GM06990 (cell line): ENCODE results near the gene MPP3.
A peak's percentile ranks its signal among the peaks of the same experiment; 100 is the strongest.

Experiments used
- DNase-seq: peaks from one replicate; pipeline ENCODE4 v3.0.0-alpha.2; 2011; ENCODE audit not compliant: insufficient read length; ENCODE audit errors: extremely low read depth
- H3K27me3 ChIP-seq: replicated peaks from 2 replicates; pipeline ENCODE4 v1.6.0; 2011; ENCODE audit warnings: low read length; ENCODE audit not compliant: control insufficient read depth, insufficient read depth
- H3K36me3 ChIP-seq: 2 replicates; pipeline ENCODE4 v1.5.1; 2011; ENCODE audit warnings: low read length; ENCODE audit not compliant: control insufficient read depth, insufficient read depth
- H3K4me3 ChIP-seq: replicated peaks from 2 replicates; pipeline ENCODE4 v1.5.1; 2011; ENCODE audit warnings: low read depth, mild to moderate bottlenecking, control low read depth, low read length
- CTCF ChIP-seq: IDR thresholded peaks from 2 replicates; pipeline ENCODE4 v1.5.1; 2011; ENCODE audit warnings: low read length, control low read depth, mild to moderate bottlenecking, inconsistent platforms; ENCODE audit not compliant: insufficient read depth, poor library complexity, severe bottlenecking

The MPP3 gene

GRCh38 chr17:43832976-43833829, at the start of gene MPP3:
Gene MPP3 (minus strand): TSS chr17:43833146. CDS start chr17:43831906, 1,240 bp downstream.
- no peaks in the 10 kb centered on the region for H3K36me3 ChIP-seq
- DNase-seq, result no peak
- H3K4me3 ChIP-seq, result no peak within 1 kb of the TSS; the same call in 1 of the 2 replicates
- TF ChIP-seq CTCF, result no peak
- H3K27me3 ChIP-seq, result peaks cover 7% of the 10 kb centered on the region

GRCh38 chr17:43881758-43882505, 49.0 kb upstream of the MPP3 start:
- Histone ChIP-seq H3K36me3 (no peaks in the 10 kb centered on the region), H3K4me3 (no peak overlapping the region), H3K27me3 (no peaks in the 10 kb centered on the region)
- no peak for TF ChIP-seq CTCF
- no peak for DNase-seq

GRCh38 chr17:43881181-43881580, 48.2 kb upstream of the MPP3 start:
- Histone ChIP-seq H3K4me3 (no peak overlapping the region), H3K36me3 (no peaks in the 10 kb centered on the region), H3K27me3 (no peaks in the 10 kb centered on the region)
- TF ChIP-seq CTCF, result no peak
- DNase-seq, result no peak

- H3K27me3 ChIP-seq, result no peaks in the 10 kb centered on the region
- no peak for DNase-seq
- H3K36me3 ChIP-seq, result no peaks in the 10 kb centered on the region
- H3K4me3 ChIP-seq, result no peak overlapping the region
- peak; percentile 90 for TF ChIP-seq CTCF
Observed at GRCh38 chr17:43880420-43880991, 47.6 kb upstream of the MPP3 start.

- Histone ChIP-seq H3K27me3 (no peaks in the 10 kb centered on the region), H3K4me3 (no peak overlapping the region), H3K36me3 (no peaks in the 10 kb centered on the region)
- TF ChIP-seq CTCF, result no peak
- no peak for DNase-seq
Observed at GRCh38 chr17:43879723-43880419, 46.9 kb upstream of the MPP3 start.
